Endothelial cell (in vitro differentiated cells): Measurements from ENCODE around the gene KCNJ5. TPM values are rescaled to one million over a fixed set of nuclear protein-coding genes. Genes with fewer than 3 reads are reported as not detected.

Source experiments
- DNase-seq: peaks from one replicate; pipeline ENCODE4 v3.0.0; 2021; ENCODE audit warnings: low spot score
- H3K27ac Mint-ChIP-seq: one replicate; pipeline ENCODE4 v1.8.0; 2021; ENCODE audit warnings: mixed read lengths, inconsistent platforms; ENCODE audit not compliant: unreplicated experiment
- H3K27me3 Mint-ChIP-seq: one replicate; pipeline ENCODE4 v1.8.0; 2021; ENCODE audit warnings: mild to moderate bottlenecking, moderate library complexity, mixed read lengths, inconsistent platforms; ENCODE audit not compliant: unreplicated experiment
- H3K36me3 Mint-ChIP-seq: one replicate; pipeline ENCODE4 v1.8.0; 2021; ENCODE audit warnings: mild to moderate bottlenecking, low read depth, mixed read lengths, inconsistent platforms; ENCODE audit not compliant: unreplicated experiment
- H3K4me1 Mint-ChIP-seq: one replicate; pipeline ENCODE4 v1.8.0; 2021; ENCODE audit warnings: mild to moderate bottlenecking, mixed read lengths, inconsistent platforms; ENCODE audit not compliant: unreplicated experiment
- H3K4me3 Mint-ChIP-seq: one replicate; pipeline ENCODE4 v1.8.0; 2021; ENCODE audit warnings: mild to moderate bottlenecking, mixed read lengths, inconsistent platforms; ENCODE audit not compliant: unreplicated experiment
- H3K9me3 Mint-ChIP-seq: one replicate; pipeline ENCODE4 v1.8.0; 2021; ENCODE audit warnings: mixed read lengths, inconsistent platforms; ENCODE audit not compliant: unreplicated experiment
- CTCF ChIP-seq: fragments of 200-600 bp; sonication (generic); IDR thresholded peaks from one replicate; pipeline ENCODE4 v1.5.0; 2021; ENCODE audit warnings: antibody characterized with exemption; ENCODE audit not compliant: unreplicated experiment
- total RNA-seq: library from RNA; stranded (reverse); fragmentation: NEBNext Ultra II Directional; extraction: Animal tissue kit (Norgen Biotek cat#: 25700); gene quantifications from one replicate; pipeline ENCODE4 v1.2.1, GENCODE V29; 2021; ENCODE audit not compliant: unreplicated experiment

KCNJ5 gene
- total RNA-seq, 1 donor from 2014 or later: 0.05 TPM

GRCh38 chr11:128929991-128930390 is 38.8 kb downstream of the KCNJ5 start:
- H3K9me3 Mint-ChIP-seq: no peaks in the 10 kb centered on the region
- peaks cover 8% of the 10 kb centered on the region for H3K27me3 Mint-ChIP-seq
- no peak overlapping the region for H3K4me3 Mint-ChIP-seq
- H3K4me1 Mint-ChIP-seq: peaks cover 4% of the 10 kb centered on the region
- H3K36me3 Mint-ChIP-seq: no peaks in the 10 kb centered on the region
- no peak for DNase-seq
- no peak for TF ChIP-seq CTCF
- H3K27ac Mint-ChIP-seq: no peak overlapping the region

- Mint-ChIP-seq H3K4me3 (no peak overlapping the region), H3K27me3 (peaks cover 6% of the 10 kb centered on the region), H3K4me1 (peaks cover 4% of the 10 kb centered on the region), H3K36me3 (no peaks in the 10 kb centered on the region), H3K27ac (no peak overlapping the region), H3K9me3 (no peaks in the 10 kb centered on the region)
- DNase-seq: no peak
- no peak for TF ChIP-seq CTCF
Measured at GRCh38 chr11:128931066-128931465, 39.9 kb downstream of the KCNJ5 start.

- DNase-seq: no peak
- TF ChIP-seq CTCF: no peak
- Mint-ChIP-seq H3K4me3 (no peak overlapping the region), H3K9me3 (no peaks in the 10 kb centered on the region), H3K27ac (no peak overlapping the region), H3K4me1 (peaks cover 4% of the 10 kb centered on the region), H3K36me3 (no peaks in the 10 kb centered on the region), H3K27me3 (peaks cover 1% of the 10 kb centered on the region)
Measured at GRCh38 chr11:128931668-128932067, 40.5 kb downstream of the KCNJ5 start.

- Mint-ChIP-seq H3K4me3 (no peak overlapping the region), H3K9me3 (no peaks in the 10 kb centered on the region), H3K4me1 (no peaks in the 10 kb centered on the region), H3K36me3 (no peaks in the 10 kb centered on the region), H3K27me3 (peaks cover 1% of the 10 kb centered on the region), H3K27ac (no peak overlapping the region)
- no peak for DNase-seq
- TF ChIP-seq CTCF: no peak
Measured at GRCh38 chr11:128933481-128934178, 42.5 kb downstream of the KCNJ5 start.

- Mint-ChIP-seq H3K4me3 (no peak overlapping the region), H3K27me3 (peaks cover 1% of the 10 kb centered on the region), H3K36me3 (no peaks in the 10 kb centered on the region), H3K27ac (no peak overlapping the region), H3K4me1 (no peaks in the 10 kb centered on the region), H3K9me3 (no peaks in the 10 kb centered on the region)
- no peak for DNase-seq
- TF ChIP-seq CTCF: no peak
Measured at GRCh38 chr11:128934351-128934750, 43.2 kb downstream of the KCNJ5 start.
